ENCODE data around the gene OR11A1. TPM values are rescaled to one million over a fixed set of nuclear protein-coding genes. Genes with fewer than 3 reads are reported as not detected.

Gene OR11A1
- total RNA-seq, 2 donors from 2014 or later: 0.23 TPM; not detected in 1

DNA sequence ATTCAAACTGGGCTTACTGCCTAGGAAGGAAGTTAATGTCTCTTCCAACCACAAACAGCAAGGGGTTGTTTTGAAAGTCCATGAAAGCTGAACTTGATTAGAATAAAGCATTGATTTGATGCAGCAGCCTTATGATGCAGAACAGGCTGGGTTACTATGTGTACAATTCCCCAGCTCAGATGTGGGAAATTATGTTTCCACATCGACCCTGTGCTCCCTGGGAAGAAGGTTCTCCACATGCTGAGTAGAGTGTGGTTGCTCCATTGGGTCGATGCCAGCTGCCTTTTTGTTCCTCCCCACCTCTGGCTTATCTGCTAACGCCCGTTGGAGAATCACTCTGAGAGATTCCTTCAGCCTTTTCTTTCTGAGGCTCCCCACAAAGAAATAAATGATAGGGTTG is 29.7 kb upstream of the OR11A1 start:
- no peaks in the 10 kb centered on the region for H3K9me3 ChIP-seq
- TF ChIP-seq POLR2AphosphoS5 (IDR thresholded peaks at IDR 0.05): no peak
- TF ChIP-seq, protein P1, sequence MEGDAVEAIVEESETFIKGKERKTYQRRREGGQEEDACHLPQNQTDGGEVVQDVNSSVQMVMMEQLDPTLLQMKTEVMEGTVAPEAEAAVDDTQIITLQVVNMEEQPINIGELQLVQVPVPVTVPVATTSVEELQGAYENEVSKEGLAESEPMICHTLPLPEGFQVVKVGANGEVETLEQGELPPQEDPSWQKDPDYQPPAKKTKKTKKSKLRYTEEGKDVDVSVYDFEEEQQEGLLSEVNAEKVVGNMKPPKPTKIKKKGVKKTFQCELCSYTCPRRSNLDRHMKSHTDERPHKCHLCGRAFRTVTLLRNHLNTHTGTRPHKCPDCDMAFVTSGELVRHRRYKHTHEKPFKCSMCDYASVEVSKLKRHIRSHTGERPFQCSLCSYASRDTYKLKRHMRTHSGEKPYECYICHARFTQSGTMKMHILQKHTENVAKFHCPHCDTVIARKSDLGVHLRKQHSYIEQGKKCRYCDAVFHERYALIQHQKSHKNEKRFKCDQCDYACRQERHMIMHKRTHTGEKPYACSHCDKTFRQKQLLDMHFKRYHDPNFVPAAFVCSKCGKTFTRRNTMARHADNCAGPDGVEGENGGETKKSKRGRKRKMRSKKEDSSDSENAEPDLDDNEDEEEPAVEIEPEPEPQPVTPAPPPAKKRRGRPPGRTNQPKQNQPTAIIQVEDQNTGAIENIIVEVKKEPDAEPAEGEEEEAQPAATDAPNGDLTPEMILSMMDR (IDR thresholded peaks at IDR 0.05): no peak
- TF ChIP-seq POLR2A (IDR thresholded peaks at IDR 0.05): no peak
- no peaks in the 10 kb centered on the region for H3K27me3 ChIP-seq (replicated peaks; ENCODE audit: insufficient read depth)
- no peak overlapping the region for H3K27ac ChIP-seq
- intact Hi-C loops (cut with DNase I): no loop called here
- no peak overlapping the region for H3K4me3 ChIP-seq
- no peaks in the 10 kb centered on the region for H3K4me1 ChIP-seq (replicated peaks)
- WGBS: 50% methylated on average over 4 of the region's 4 CpGs
- DNase-seq (ENCODE audit: low spot score): no peak
- no peaks in the 10 kb centered on the region for H3K36me3 ChIP-seq

DNA sequence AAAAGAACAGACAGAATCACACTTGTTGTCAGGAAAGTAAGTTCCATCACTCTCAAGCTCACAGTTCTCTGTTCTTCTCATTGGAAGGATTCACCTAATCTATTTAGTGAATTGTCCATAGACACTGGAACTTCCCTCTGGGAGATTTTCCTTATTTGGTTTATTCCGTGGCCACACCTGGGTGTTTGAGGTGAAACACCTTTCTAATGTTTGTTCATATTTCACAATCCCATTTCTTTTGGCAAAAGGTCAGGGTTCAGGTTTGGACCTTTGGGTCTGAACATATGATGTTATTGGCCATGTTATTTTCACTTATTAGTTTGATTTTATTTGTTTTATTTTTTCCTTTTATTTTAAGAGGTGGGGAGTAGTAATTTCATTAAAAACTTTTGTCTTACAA is 26.9 kb upstream of the OR11A1 start:
- 71% methylated on average over 1 of the region's 1 CpG for WGBS
- H3K9me3 ChIP-seq: no peaks in the 10 kb centered on the region
- H3K4me1 ChIP-seq (replicated peaks): no peaks in the 10 kb centered on the region
- no peak for DNase-seq (ENCODE audit: low spot score)
- no peaks in the 10 kb centered on the region for H3K36me3 ChIP-seq
- intact Hi-C loops (cut with DNase I): no loop called here
- TF ChIP-seq POLR2A (IDR thresholded peaks at IDR 0.05) (no peak), POLR2AphosphoS5 (IDR thresholded peaks at IDR 0.05) (no peak)
- TF ChIP-seq, protein P1 (IDR thresholded peaks at IDR 0.05): no peak
- H3K27me3 ChIP-seq (replicated peaks; ENCODE audit: insufficient read depth): no peaks in the 10 kb centered on the region
- H3K27ac ChIP-seq: no peak overlapping the region
- H3K4me3 ChIP-seq: no peak overlapping the region

DNA sequence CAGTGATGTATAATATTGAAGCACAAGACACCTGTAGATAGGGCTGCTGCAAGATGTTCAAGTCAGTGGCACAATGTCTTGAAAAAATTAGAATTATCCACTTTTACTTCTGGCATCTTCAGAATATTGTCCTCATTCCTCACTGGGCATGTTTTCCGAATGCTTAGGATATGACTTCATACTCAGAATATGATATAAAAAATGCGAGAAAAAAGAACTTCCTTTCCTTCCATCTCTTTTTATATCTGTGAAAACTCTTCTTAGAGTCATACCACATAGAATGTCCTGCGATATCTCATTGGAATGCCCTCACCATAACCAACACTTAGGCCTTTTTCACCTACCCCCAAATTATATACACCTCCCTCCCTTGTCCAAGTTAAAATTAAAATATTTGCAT is 26.3 kb upstream of the OR11A1 start:
- H3K27ac ChIP-seq: no peak overlapping the region
- WGBS: 87% methylated on average over 3 of the region's 3 CpGs
- intact Hi-C loops (cut with DNase I): no loop called here
- no peaks in the 10 kb centered on the region for H3K36me3 ChIP-seq
- no peaks in the 10 kb centered on the region for H3K4me1 ChIP-seq (replicated peaks)
- no peak for TF ChIP-seq POLR2AphosphoS5 (IDR thresholded peaks at IDR 0.05)
- TF ChIP-seq, protein P1 (IDR thresholded peaks at IDR 0.05): no peak
- no peak for TF ChIP-seq POLR2A (IDR thresholded peaks at IDR 0.05)
- H3K4me3 ChIP-seq: no peak overlapping the region
- no peaks in the 10 kb centered on the region for H3K9me3 ChIP-seq
- no peak for DNase-seq (ENCODE audit: low spot score)
- H3K27me3 ChIP-seq (replicated peaks; ENCODE audit: insufficient read depth): no peaks in the 10 kb centered on the region

DNA sequence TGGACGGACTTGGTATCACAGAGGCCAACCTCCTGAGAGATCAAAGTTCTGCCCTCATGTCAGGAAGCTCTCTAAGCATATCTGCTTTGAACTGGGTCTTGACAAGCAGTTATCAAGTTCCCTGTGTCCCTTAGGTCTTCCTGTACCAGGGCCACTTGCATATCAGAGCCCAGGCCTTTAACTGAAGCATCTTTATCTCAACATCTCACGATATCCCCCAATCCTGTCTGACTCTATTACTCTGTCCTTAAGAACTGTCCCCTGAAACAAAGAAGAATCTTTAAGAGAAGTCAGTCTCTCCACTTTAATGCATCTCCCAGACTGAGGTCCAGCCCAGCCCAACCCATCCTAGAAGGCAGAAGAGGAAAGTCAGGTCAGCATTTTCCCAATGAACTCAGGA is 22.7 kb upstream of the OR11A1 start:
- Histone ChIP-seq H3K4me1 (replicated peaks) (no peaks in the 10 kb centered on the region), H3K36me3 (no peaks in the 10 kb centered on the region), H3K27ac (no peak overlapping the region), H3K4me3 (no peak overlapping the region), H3K27me3 (replicated peaks; ENCODE audit: insufficient read depth) (no peaks in the 10 kb centered on the region), H3K9me3 (no peaks in the 10 kb centered on the region)
- 83% methylated on average over 2 of the region's 2 CpGs for WGBS
- intact Hi-C loops (cut with DNase I): no loop called here
- DNase-seq (ENCODE audit: low spot score): no peak
- TF ChIP-seq, protein P1 (IDR thresholded peaks at IDR 0.05): no peak

DNA sequence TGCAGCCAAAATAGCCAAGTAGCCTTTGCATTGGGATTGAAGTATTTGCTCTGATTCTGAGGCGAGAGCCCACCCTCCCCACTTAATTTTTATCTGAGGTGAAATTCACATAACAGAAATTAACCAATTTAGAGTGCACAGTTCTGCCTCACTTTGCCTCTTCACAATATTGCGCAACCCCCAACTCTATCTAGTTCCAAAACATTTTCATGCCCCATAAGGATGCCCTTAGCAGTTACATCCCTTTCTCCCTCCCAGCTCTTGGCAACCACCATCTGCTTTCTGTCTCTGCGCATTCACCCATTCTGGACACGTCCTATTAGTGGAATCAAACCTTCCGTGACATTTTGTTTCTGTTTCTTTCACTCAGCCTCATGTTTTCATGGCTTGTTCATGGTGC is 21.9 kb upstream of the OR11A1 start:
- Histone ChIP-seq H3K27ac (no peak overlapping the region), H3K4me1 (replicated peaks) (no peaks in the 10 kb centered on the region), H3K27me3 (replicated peaks; ENCODE audit: insufficient read depth) (no peaks in the 10 kb centered on the region), H3K4me3 (no peak overlapping the region), H3K9me3 (no peaks in the 10 kb centered on the region), H3K36me3 (no peaks in the 10 kb centered on the region)
- no peak for TF ChIP-seq POLR2AphosphoS5 (IDR thresholded peaks at IDR 0.05)
- TF ChIP-seq, protein P1 (IDR thresholded peaks at IDR 0.05): no peak
- no peak for TF ChIP-seq POLR2A (IDR thresholded peaks at IDR 0.05)
- DNase-seq (ENCODE audit: low spot score): no peak
- intact Hi-C loops (cut with DNase I): no loop called here
- WGBS: 90% methylated on average over 5 of the region's 5 CpGs
